Stimulated activated CD4-positive, alpha-beta T cell treated with anti-CD3 and anti-CD28 coated beads, Interleukin-15, amount 100 ng/mL, for 1 hour (primary cell): ENCODE measurements around the gene PPP2R3A.
A peak's percentile ranks its signal among the peaks of the same experiment; 100 is the strongest.
"Not testable (repeated sequence)": the region's sequence is repeated elsewhere in the genome, so short reads cannot be mapped to it uniquely, and the experiment has no call there.

Source experiments
- DNase-seq, 2 donors: peaks; one replicate each; pipeline ENCODE4 v3.0.0-alpha.2; 2020; ENCODE audit warnings: low read depth in 1 of 2, low spot score in 1 of 2

Gene PPP2R3A, protein sequence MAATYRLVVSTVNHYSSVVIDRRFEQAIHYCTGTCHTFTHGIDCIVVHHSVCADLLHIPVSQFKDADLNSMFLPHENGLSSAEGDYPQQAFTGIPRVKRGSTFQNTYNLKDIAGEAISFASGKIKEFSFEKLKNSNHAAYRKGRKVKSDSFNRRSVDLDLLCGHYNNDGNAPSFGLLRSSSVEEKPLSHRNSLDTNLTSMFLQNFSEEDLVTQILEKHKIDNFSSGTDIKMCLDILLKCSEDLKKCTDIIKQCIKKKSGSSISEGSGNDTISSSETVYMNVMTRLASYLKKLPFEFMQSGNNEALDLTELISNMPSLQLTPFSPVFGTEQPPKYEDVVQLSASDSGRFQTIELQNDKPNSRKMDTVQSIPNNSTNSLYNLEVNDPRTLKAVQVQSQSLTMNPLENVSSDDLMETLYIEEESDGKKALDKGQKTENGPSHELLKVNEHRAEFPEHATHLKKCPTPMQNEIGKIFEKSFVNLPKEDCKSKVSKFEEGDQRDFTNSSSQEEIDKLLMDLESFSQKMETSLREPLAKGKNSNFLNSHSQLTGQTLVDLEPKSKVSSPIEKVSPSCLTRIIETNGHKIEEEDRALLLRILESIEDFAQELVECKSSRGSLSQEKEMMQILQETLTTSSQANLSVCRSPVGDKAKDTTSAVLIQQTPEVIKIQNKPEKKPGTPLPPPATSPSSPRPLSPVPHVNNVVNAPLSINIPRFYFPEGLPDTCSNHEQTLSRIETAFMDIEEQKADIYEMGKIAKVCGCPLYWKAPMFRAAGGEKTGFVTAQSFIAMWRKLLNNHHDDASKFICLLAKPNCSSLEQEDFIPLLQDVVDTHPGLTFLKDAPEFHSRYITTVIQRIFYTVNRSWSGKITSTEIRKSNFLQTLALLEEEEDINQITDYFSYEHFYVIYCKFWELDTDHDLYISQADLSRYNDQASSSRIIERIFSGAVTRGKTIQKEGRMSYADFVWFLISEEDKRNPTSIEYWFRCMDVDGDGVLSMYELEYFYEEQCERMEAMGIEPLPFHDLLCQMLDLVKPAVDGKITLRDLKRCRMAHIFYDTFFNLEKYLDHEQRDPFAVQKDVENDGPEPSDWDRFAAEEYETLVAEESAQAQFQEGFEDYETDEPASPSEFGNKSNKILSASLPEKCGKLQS (N-terminal part only)

GRCh38 chr3:135965506-135966270 is at the start of gene PPP2R3A:
Gene PPP2R3A, plus strand, starts transcription at chr3:135965728. Its CDS starts 35,771 bp downstream, at chr3:136001499.
- DNase-seq, result peak; percentile 35 to 55

DNA sequence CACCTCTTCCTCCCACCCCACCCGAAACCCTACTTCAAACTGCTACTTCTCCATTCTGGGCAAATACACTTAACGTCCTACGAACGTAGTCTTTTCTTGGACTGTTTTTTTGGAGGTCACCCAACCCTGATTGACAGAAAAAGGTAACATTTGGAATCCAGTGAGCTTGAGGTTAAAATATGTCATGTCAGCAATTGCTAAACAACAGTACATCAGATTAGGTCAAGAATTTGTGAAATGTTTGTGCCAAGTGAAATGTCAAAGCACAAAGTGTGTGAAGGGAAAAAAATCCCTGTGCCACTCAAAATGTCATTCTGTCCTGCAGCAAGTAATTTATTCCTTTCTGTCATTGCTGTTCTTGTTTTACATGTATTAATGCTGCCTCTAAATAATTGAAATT is 49.2 kb upstream of the PPP2R3A start:
- DNase-seq, result no peak

GRCh38 chr3:135917076-135917475 is 48.5 kb upstream of the PPP2R3A start:
- no peak for DNase-seq

GRCh38 chr3:135917927-135918597 is 47.5 kb upstream of the PPP2R3A start:
- no peak for DNase-seq

DNA sequence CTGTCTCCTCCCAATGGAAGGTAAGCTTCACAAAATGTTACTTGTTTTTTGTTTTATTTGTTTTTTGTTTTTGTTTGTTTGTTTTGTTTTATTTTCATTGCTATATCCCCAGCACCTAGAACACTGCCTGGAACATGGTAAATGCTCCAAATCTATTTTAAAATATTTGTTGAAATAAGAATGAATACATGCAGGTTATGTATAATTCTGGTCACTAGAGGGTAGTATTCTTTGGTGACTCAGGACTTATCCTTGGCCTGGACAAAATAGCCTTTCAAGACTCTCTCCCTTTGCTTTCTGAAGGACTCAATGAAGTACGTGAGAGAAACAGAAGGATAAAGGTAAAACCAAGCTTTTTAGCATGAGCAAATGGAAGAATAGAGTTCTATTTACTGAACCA is 46.9 kb upstream of the PPP2R3A start:
- DNase-seq, result no peak

GRCh38 chr3:135920275-135920674 is 45.3 kb upstream of the PPP2R3A start:
- DNase-seq, result no peak

GRCh38 chr3:135922903-135923250 is 42.7 kb upstream of the PPP2R3A start:
- DNase-seq, result no peak

DNA sequence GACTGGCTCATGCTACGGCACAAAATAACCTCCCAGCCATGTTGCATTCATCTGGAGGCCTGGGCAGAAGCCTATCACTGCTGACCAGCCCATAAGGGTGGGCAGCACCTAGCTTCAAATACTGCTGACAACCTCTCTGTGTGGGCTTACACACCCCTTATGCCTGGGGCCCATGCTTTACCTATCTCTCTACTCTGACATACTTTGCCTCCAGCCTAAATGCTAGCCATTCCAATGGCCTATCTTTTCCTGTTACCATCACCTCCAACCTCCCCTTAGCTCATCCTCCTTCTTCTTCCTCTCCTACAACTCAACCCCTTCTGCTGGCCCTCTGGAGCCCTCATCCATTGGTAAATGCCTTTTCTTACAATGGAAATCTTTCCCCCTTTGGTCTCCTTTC is 41.0 kb upstream of the PPP2R3A start:
- no peak for DNase-seq

GRCh38 chr3:135926664-135927063 is 38.9 kb upstream of the PPP2R3A start:
- DNase-seq, result no peak

DNA sequence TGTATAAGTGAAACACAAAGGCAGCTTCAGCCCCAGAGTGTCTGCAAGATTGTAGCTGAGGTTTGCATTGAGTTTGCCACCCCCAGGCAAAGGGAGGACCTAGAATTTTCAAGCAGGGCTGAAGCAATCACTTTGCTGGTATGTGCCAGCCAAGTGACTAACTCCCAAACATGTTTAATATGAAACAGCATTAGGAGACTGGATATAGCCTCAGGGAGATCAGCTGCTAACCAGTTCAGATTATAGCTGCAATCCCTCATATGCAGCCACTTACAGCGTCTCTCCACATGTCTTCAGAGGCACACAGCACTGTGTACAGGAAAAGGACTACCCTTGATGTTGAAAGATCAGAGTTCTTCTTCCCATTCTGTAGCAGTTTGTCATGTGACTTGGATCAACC is 38.4 kb upstream of the PPP2R3A start:
- DNase-seq, result no peak

DNA sequence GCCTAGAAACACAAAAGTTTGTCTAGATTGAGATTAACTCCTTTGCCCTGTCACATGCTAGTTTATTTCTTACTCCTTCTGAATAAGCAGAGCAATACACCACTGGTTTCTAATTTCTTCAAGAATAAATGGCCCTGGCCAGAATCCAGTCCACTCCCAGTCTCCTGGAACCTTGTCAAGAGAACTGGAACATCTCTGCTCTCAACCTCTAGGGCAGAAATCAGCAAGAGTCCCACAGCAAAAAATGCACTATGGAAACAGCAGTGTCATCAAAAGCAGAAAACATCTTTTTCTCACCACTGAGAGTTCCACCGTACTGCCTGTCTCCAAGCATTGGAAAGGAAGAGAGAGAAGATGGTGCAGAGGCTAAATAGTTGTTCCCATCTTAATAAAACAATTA is 35.9 kb upstream of the PPP2R3A start:
- no peak for DNase-seq

- DNase-seq, result no peak
Observed at GRCh38 chr3:135930255-135930654, 35.3 kb upstream of the PPP2R3A start.

DNA sequence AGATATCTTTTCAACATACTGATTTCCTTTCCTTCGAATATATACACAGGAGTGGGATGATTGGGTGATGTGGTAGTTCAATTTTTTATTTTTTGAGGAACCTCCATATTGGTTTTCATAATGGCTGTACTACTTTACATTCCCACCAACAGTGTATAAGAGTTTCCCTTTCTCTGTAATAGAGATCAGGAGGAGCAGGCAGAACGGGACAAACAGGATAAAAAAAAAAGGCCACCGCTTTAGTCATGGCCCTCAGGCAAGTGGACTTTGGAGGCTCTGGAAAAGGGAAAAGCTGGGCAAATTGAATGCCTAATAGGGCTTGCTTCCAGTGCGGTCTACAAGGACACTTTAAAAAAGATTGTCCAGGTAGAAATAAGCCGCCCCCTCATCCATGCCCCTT is 30.4 kb upstream of the PPP2R3A start:
- not testable (repeated sequence) for DNase-seq

- DNase-seq, result not testable (repeated sequence)
Observed at GRCh38 chr3:135937766-135938165, 27.8 kb upstream of the PPP2R3A start.

GRCh38 chr3:135944831-135945230 is 20.7 kb upstream of the PPP2R3A start:
- DNase-seq, result no peak

GRCh38 chr3:135950941-135951340 is 14.6 kb upstream of the PPP2R3A start:
- no peak for DNase-seq

DNA sequence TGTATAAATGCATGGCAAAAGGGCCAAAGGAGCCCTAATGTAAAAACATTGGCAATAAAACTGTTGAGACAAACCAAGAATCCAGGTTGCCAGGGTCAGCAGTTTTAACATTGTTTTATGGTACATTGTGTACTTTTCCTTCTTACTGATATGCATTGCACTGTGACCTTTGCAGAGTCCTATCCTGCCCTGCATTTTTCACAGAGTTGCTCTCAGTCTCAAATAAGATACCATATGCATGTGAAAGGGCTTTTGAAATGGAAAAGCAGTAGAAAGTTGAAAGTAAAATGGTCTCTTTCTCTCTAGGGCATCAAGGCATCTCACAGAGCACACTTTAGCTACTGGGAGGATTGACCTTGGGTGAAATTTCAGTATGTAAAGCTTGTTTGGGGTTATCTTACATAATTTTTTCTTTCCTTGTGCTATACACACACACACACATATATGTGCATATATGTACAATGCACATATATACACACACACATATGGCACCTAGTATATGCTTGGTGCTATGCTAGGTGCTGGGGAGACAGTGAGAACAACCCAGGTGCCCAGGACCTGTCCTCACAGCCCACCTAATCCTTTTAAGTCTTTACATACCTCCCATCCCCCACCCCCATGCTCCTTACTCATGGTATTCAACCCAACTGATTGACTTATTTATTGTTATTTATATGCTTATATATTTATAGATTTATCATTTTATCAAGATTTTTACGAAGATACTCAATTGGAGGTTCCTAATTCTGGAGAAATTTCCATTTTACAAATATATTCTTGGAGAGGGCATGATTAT is 1.2 kb upstream of the PPP2R3A start:
- DNase-seq, result no peak

GRCh38 chr3:135965129-135965505 is 411 bp upstream of the PPP2R3A start:
- DNase-seq, result no peak

GRCh38 chr3:135966271-135966961 is 888 bp downstream of the PPP2R3A start:
- DNase-seq, result no peak
